Nucleus accumbens (tissue), 56 donors: Measurements from ENCODE around the gene TALDO1.

ENCODE experiments used
- DNase-seq, 56 donors: peaks; one replicate each; lab custom pipeline; 2025; lab: John Stamatoyannopoulos, UW

The TALDO1 gene

DNA sequence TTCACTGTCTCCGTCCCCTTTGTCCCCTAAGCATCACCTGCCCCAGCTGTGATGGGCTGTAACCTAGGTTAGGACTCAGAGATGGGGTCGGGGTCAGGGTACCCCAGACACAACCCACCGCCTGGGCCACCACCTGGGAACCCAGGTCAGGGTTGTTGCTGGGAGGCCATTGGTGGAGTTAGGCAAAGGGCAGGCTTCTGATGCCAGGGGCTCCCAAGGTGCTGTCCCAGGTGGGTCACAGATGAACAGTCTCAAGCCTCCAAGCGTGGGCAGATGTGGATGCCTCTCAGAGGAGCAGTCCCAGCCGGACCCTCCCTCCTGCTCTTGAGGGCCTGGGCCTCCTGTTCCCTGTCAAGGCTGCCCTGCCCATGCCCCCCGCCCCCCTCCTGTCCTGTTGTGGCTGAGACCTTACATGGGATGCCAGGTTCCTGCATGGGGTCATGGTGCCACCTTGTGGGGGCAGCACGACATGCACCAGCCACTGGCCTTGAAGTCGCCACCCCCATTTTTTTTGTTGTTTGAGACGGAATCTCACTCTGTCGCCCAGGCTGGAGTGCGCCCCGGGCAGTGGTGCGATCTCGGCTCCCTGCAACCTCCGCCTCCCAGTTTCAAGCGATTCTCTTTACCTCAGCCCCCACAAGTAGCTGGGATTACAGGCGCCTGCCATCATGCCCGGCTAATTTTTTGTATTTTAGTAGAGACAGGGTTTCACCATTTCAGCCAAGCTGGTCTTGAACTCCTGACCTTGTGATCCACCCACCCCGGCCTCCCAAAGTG, 17.9 kb downstream of the TALDO1 start:
- DNase-seq: peak in 31 of 56 donors; percentile 19 to 70 (median 41)

DNA sequence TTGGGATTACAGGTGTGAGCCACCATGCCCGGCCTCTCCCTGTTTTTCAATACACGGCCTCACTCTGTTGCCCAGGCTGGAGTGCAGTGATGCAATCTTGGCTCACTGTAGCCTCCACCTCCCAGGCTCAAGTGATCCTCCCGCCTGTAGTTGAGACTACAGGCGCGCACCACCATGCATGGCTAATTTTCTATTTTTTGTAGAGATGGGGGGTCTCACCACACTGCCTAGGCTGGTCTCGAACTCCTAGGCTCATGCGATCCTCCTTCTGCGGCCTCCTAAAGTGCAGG, 18.5 kb downstream of the TALDO1 start:
- DNase-seq: no peak

DNA sequence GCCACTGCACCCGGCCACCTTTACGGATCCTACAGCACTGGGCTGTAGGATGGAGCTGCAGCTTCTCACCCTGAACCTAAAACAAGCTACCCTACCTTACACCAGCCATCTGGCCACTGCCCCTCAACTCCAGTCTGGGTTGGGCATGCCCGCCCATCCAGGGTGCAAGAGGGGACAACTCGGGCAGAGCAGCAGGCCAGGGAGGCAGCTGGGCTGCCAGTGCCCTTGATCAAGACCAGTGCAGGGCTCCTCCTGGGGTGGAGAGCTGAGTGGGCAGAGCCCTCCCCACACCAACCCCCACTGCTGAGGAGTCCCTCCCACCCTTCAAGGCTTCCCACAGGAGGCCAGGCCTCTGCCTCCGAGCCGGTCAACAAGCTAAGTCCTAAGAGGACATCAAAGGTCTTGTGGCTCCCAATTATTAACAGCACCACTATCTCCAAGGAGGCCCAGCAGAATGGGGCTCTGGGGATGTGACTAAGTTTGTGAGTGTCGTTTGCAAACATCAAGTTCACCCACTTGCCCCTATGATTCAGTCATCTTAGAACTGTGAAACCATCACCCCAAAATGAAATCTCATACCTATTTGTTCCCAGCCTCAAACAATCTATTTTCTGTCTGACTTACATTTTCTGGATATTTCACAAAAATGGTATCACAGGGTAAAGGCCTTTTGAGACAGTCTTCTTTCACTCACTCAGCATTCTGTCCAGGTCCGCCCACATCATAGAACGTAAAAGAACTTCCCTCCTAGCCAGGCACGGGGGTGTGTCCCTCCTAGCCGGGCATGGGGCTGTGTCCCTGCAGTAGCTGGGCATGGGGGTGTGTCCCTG, 19.1 kb downstream of the TALDO1 start:
- DNase-seq: no peak

DNA sequence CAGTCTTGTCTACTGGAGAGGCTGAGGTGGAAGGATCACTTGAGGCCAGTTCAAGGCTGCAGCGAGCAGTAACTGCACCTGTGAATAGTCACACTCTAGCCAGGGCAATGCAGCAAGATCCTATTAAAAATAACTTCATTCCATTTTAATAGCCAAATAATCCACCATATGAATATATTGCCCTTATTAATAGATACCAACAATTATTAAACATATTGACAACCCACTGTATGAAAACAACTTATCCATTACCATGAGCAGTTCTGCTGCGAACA, 19.6 kb downstream of the TALDO1 start:
- DNase-seq: no peak

DNA sequence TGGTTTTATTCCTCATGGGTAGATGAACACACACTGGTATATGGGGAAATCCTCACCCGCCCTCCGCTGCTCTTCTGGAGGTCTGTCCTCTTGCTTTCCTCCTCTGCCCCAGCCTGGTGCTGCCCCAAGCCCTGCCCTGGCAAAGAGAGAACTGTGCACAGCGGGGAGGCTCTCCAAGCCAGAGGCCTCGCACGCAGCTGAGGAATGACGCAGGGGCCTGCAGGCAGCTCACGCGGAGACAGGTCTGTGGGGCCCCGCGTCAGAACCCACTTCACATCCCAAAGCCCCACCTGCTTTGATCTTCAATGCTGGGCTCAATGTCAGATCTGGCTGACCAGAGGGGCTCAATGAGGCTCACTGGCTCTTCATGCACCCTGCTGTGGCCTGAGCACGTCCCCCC, 20.0 kb downstream of the TALDO1 start:
- no peak for DNase-seq

DNA sequence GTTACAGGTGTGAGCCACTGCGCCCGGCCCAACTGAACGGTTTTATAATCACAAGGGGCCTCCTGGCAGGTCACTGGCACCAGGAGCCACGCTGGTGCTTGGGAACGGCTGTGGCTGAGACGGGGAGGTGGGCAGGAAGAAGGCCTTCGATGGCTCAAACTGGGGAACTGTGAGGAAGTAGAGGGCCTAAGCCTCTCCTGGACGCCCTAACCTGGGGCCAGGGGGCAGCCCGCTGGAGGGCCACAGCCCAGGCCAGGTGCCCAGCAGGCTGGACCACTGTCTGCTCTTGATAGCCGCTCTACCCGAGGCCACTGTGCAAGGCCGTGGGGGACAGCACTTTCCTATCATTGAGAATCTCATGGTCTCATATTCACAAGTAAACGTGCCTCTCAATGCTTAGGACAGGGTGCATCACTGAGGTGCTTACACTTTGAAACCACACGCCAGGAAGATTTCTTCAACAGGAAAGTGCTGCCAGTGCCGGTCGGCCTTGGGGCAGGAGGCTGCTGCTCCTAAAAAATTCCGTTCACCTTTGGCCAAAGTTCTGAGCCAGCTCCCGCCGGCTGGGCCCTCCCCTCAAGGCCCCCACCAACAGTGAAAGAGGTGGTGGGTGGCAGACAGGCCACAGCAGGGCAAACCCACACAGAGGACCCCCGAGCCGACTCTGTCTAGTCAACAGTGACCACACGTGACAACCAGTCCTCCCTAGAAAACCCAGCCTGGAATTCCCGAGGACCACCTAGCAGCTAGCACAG, 22.8 kb downstream of the TALDO1 start:
- DNase-seq: no peak

DNA sequence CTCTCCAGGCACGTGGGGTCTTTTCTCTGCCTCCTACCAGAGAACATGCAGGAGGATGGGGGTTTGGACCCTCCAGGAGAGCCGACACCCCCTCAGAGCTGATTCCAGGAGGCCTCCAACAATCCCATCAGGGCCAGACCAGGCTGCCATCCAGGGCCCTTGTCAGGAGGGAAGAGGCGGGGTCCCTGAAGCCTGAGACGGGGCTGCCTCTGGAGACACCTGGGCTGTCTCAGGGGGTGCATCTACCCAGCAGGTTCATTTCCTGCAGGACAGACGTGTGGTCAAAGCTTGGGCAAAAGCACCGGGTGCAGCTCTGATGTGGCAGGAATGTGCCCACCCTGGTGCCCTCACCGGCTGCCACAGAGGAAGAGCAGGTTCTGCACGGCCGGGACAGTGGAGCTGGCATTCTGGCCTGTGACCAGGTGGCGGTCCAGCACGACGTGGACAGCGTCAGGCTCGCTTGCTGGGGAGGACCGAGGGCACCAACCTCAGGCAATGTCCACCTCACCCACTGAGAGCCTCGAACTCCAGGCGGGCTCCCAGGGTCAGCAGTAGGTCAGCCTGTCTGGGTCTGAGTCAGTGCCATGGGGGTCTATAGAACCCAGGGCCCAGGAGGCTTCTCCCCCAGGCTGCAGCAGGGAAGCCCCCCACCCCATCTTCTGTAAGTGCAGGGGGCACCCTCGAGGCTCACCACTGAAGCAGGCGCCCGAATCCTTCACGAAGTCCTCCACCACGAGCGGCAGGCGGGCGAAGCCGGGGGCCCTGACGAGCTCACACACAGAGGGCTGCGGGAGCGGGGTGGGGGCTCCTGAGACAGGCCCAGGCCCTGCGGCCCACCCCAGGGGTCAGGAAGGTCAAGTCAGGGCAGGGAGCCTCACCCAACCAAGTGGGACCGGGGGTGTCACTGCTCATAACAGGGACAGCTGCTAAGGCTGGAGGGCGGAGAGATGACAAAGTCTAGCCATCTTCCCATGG, 23.7 kb downstream of the TALDO1 start:
- DNase-seq: no peak

DNA sequence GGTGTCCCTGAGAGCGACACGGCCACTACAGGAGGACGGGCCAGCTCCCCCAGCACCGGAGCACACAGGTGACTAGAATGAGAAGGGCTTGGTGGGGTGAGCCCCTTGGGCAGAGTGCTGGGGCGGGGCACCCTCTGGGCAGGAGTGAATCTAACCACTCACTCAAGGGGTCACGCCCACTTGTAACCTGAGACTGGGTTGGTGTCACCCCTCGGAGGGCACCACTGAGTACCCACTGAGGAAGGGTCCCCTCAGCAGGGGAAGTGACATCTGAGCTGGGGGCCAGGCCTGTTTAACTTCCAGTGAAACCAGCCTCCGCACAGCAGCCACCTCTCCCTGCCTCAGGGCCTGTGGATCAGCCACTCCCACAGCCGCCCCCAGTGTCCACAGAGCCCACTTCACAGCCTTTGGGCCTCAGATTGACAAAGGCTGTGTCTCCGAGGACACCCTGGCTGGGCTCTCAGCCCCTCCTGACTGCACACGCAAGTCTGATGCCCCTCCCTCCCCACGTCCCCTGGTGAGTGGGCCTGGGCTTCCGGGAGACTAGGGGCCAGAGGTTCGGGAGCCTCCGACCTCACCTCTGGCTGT, 24.4 kb downstream of the TALDO1 start:
- DNase-seq: no peak

DNA sequence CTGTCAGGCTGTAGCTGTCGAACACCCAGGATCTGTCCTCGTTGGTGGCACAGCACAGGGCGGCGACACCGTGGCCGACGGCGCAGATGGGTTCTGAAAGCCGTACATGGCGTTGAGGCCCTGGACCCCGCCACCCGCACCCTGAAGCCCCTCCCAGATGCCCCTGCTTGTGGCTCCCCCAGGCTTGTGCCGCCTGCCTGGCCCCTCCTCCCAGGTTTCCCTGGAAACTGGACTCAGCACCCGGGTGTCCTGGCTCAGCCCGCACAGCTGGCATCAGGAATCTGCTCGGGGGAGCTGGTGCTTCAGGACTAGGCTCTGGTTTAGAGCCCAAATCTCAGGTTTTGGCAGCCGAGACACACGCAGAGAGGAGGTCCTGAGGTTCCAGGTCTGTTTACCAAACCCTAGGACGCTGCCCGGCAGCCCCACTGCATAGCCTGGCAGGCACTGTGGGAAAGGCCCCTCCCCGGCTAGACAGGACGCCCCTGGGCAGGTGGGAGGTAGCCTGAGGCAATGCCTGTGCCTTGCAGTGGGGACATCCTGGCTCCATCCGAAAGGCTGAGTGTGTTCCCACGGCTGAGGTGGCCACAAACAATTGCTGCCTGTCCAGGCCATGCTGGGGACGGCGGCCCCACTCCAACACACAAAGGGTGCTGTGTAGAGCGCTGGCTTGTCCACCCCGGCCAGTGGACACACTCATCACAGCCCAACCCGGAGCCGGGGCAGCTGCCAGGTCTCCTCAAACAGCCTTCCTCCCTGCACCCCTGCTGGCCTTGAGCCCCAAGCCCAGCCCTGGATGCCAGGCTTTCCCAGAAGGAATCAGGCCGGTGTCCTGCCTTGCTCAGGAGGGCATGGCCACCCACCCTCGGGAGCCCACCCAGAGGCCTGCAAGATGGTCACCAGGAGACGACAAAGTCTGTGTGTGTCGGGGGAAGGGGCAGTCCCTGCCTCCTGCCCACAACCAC, 25.4 kb downstream of the TALDO1 start:
- peak in 55 of 56 donors; percentile 40 to 98 (median 89) for DNase-seq

DNA sequence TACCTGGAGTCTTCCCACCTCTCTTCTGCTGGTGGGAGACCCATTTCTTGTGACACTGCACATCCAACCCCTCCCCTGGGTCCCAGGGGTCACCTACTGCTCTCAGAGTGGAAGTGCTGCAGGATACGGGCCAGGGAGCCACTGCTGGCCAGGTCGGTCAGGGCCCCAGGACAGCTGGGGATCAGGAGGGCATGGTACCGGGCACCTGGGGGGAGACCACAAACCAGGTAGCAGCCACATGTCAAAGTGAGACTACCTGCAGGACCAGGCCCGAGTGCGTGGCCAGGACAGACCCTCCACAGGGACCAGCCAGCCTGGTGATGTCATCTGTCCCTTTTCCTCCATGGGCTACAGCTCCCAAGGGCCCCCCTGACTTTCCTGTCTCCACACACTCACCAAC, 26.2 kb downstream of the TALDO1 start:
- no peak for DNase-seq

DNA sequence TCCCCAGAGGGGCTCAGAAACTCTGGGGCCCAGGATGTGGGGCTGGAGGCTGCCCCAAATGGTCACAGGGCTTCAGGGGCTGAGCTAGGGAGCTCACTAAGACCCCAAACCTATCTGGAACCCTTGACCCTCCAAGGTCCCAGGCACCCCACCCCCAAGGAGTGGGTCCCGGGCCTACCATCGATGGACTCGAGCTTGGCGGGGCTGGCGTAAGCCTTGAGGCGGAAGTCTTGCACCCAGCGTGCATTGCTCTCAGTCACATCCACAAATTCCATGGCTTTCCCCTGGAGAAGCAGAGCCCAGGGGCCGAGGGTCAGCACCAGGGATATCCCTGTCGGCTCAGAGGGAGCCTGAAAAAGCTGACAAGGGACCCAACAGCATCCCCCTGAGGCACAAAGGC, 26.6 kb downstream of the TALDO1 start:
- DNase-seq: no peak

DNA sequence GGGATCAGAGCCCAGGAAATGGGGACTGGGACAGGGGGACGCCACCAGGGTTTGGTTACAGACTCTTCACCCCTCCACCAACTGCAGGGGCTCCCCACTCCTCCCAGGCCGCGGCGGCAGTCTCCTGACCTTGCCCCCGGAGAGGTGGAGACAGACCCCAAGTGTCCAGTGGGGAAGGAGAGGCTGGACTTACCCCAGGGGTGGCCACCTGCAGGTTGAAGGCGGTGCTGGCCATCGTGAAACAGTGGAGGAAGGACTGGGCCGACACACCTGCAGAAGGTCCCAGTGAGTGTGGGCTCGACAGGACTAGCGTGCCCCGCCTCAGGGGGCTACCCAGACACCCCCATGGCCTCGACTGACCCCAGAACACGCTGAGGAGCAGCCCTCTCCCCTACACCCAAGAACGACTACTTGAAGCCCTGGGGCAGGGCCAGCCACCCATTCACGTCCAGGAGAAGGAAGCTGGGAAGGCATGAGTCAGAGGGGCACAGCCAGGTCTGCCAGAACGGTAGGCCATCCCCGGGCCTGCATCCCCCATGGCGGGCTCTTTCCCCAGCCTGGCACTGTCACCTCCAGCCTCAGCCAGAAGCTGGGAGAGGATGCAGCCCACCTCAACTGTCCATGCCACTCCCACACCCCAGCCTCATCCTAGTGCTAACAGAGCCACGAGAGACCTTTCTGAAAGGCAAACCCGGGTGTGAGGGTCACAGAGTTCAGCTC, 27.8 kb downstream of the TALDO1 start:
- no peak for DNase-seq

DNA sequence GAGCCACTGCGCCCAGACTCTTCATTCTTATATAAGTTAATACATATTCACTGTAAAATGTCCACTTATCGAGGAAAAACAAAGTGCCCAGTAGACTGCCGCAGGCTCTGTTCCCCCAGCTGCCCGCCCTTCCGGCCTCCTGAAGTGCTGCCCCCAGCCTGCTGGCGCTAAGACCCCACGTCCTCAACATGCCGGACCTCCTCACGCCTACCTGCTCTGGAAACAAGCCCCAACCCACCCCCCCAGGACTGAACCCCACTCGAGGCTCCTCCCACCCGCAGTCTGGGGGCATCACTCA, 28.9 kb downstream of the TALDO1 start:
- DNase-seq: no peak

DNA sequence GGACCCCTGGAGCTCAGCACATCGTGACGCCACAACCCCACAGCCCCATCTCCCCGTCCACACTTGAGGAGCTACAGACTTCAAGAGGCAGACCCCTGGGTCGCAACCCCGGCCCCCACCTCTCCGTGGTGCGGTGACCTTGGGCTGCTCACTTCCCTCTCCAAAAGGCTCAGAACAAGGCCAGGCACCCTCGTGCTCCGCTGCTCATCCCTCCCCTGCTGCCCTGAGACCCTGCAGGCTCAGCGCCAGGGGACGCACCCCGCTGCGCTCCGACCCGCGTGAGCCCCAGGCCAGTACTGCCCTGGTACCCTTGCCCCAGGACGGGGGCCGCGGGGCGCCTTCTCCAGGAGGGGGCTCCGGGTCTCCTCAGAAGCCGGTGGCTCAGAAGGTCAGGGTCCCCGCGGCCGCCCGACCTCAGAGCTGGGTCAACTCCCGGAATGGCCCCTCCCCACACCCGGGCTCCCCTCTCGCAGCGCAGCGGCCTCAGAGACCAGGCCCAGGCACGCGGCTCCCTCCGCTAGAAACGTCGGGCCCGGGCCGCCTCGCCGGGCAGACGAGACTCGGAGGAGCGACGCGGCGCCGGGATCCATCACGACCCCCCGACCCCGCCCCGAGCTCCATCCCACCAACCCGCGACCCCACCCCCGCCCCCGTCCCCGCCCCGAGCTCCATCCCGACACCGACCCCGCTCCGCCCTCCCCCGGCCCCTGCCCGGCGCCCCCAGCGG, 29.5 kb downstream of the TALDO1 start:
- DNase-seq: no peak

DNA sequence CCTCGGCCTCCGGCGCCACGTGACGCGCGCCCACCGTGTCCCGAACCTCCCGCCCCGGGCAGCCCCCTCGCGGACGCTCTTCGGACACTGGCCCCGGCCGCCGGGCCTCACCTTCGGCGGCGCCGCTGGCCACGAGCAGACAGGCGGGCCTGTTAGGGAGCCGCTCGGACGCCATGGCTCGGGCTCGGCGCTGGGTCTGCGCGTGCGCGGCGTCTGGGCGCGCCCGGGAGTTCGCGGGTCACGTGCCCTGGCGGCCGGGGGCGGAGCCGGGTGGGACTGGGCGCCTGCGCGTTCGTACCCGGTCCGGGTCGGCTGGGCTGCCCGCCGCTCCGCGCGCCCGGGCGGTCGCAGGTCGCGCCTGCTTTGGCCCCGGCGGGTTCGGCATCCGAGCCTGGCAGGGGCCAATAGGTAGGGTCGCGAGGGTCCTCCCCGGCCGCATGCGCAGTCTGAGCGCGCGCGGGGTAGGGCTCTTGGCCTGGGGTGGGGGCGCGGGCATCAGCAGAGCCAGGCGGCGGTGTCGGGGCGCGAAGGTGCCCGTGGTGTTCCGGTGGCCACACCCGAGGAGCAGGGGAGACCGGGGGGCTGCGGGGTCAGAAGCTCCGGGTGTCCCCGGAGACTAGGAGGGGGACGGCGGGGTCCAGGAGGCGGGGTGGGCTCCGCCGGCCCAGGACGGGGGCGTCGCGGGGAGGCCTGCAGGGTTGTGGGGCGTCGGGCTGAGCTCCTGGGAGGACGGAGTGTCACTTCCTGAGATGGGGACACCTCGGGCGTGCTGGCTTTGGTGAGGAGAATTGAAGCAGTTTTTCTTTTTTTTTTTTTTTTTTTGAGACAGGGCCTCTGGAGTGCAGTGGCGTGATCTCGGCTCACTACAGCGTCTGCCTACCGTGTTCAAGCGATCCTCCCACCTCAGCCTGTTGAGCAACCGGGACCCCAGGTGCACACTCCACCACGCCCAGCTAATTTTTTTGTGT, 30.3 kb downstream of the TALDO1 start, which contains the start of gene GATD1:
Gene GATD1 (minus strand): TSS at position 200 of the 968 bp plus-strand sequence. CDS start 25 bp downstream, at position 175.
- peak in 53 of 56 donors; percentile 56 to 93 (median 82) for DNase-seq
